Neural cell (in vitro differentiated cells): Measurements from ENCODE around the gene CRHBP. TPM values are rescaled to one million over a fixed set of nuclear protein-coding genes. Genes with fewer than 3 reads are reported as not detected.

Experiments used
- H2AFZ ChIP-seq: fragments of 200-600, 300-800 bp; sonication (generic), shearing (Covaris generic); 2 replicates; pipeline ENCODE4 v1.6.0; 2014; ENCODE audit warnings: low read depth, mild to moderate bottlenecking, antibody characterized with exemption, low read length, moderate library complexity
- H3F3A ChIP-seq: fragments of 200-600 bp; shearing (Covaris generic); 2 replicates; pipeline ENCODE4 v1.6.1; 2016; ENCODE audit warnings: mild to moderate bottlenecking, moderate library complexity, mixed read lengths, antibody characterized with exemption, low read length; ENCODE audit not compliant: insufficient read depth, poor library complexity, severe bottlenecking
- H3K27ac ChIP-seq: fragments of 200-600, 300-800 bp; sonication (generic), shearing (Covaris generic); 2 replicates; pipeline ENCODE4 v1.5.1; 2014; ENCODE audit warnings: mild to moderate bottlenecking, low read length, moderate library complexity
- H3K27me3 ChIP-seq: fragments of 300-800, 200-600 bp; sonication (generic), shearing (Covaris generic); 2 replicates; pipeline ENCODE4 v1.6.0; 2014; ENCODE audit warnings: mild to moderate bottlenecking, low read depth, low read length, moderate library complexity; ENCODE audit not compliant: insufficient read depth
- H3K36me3 ChIP-seq: fragments of 300-800, 200-600 bp; sonication (generic), shearing (Covaris generic); 2 replicates; pipeline ENCODE4 v1.5.1; 2014; ENCODE audit warnings: mild to moderate bottlenecking, antibody characterized with exemption, low read length, moderate library complexity; ENCODE audit not compliant: insufficient read depth
- H3K4me2 ChIP-seq: fragments of 300-800, 200-600 bp; sonication (generic), shearing (Covaris generic); 2 replicates; pipeline ENCODE4 v1.6.0; 2014; ENCODE audit warnings: mild to moderate bottlenecking, low read length
- H3K4me3 ChIP-seq: fragments of 300-800, 200-600 bp; sonication (generic), shearing (Covaris generic); 2 replicates; pipeline ENCODE4 v1.5.1; 2014; ENCODE audit warnings: mild to moderate bottlenecking, low read length, moderate library complexity
- H3K79me2 ChIP-seq: fragments of 200-600 bp; shearing (Covaris generic); replicated peaks from 2 replicates; pipeline ENCODE4 v1.6.0; 2014; ENCODE audit warnings: mild to moderate bottlenecking, low read length, moderate library complexity; ENCODE audit not compliant: insufficient read depth
- H3K9ac ChIP-seq: fragments of 300-800, 200-600 bp; sonication (generic), shearing (Covaris generic); 2 replicates; pipeline ENCODE4 v1.6.1; 2016; ENCODE audit warnings: mild to moderate bottlenecking, low read length, mixed read lengths
- H3K9me2 ChIP-seq: fragments of 200-600 bp; shearing (Covaris generic); 2 replicates; pipeline ENCODE4 v1.6.1; 2016; ENCODE audit warnings: mild to moderate bottlenecking, low read length, mixed read lengths; ENCODE audit not compliant: insufficient read depth
- H3K9me3 ChIP-seq: fragments of 200-600, 300-800 bp; sonication (generic), shearing (Covaris generic); 2 replicates; pipeline ENCODE4 v1.6.1; 2016; ENCODE audit warnings: mild to moderate bottlenecking, mixed run types, low read length, moderate library complexity, mixed read lengths
- H4K20me1 ChIP-seq: fragments of 200-600 bp; shearing (Covaris generic); 2 replicates; pipeline ENCODE4 v1.6.1; 2016; ENCODE audit warnings: mild to moderate bottlenecking, mixed run types; ENCODE audit not compliant: insufficient read depth
- EP300 ChIP-seq: fragments of 450-650 bp; conservative IDR thresholded peaks from 2 replicates; pipeline ENCODE4 v1.6.1; 2014; ENCODE audit warnings: antibody characterized with exemption, mild to moderate bottlenecking, moderate library complexity; ENCODE audit not compliant: poor library complexity, severe bottlenecking
- EZH2 ChIP-seq: fragments of 200-600, 300-800 bp; shearing (Covaris generic), sonication (generic); IDR thresholded peaks from 2 replicates; pipeline ENCODE4 v1.6.1; 2014; ENCODE audit warnings: antibody characterized with exemption, low read length, borderline replicate concordance, mild to moderate bottlenecking; ENCODE audit not compliant: insufficient read depth, poor library complexity, severe bottlenecking
- MXI1 ChIP-seq: fragments of 450-650 bp; conservative IDR thresholded peaks from 2 replicates; pipeline ENCODE4 v1.6.1; 2014; ENCODE audit warnings: antibody characterized with exemption, mild to moderate bottlenecking; ENCODE audit not compliant: poor library complexity, severe bottlenecking
- POLR2AphosphoS5 ChIP-seq: IDR thresholded peaks from 2 replicates; pipeline ENCODE4 v1.6.1; 2012
- RAD21 ChIP-seq: fragments of 450-650 bp; conservative IDR thresholded peaks from 2 replicates; pipeline ENCODE4 v1.6.1; 2014; ENCODE audit warnings: antibody characterized with exemption, mild to moderate bottlenecking, moderate library complexity
- SMC3 ChIP-seq: fragments of 450-650 bp; conservative IDR thresholded peaks from 2 replicates; pipeline ENCODE4 v1.6.1; 2014; ENCODE audit warnings: antibody characterized with exemption, mild to moderate bottlenecking, moderate library complexity; ENCODE audit not compliant: poor library complexity
- TAF1 ChIP-seq: IDR thresholded peaks from 2 replicates; pipeline ENCODE4 v1.6.1; 2012; ENCODE audit warnings: low read depth
- polyA plus RNA-seq: library from polyadenylated mRNA; depleted of rRNA; stranded (reverse); fragments of >200 nt; gene quantifications from 2 replicates; pipeline ENCODE4 v1.2.3, GENCODE V29; 2014
- TF ChIP-seq, protein P1 (sequence below): fragments of 450-650 bp; IDR thresholded peaks from 2 replicates; pipeline ENCODE4 v1.5.1; 2014; ENCODE audit warnings: antibody characterized with exemption, mild to moderate bottlenecking, moderate library complexity; ENCODE audit not compliant: poor library complexity, severe bottlenecking
- TF ChIP-seq, protein P2 (sequence below): IDR thresholded peaks from 2 replicates; pipeline ENCODE4 v1.6.1; 2012; ENCODE audit warnings: borderline replicate concordance

CRHBP gene
- polyA plus RNA-seq, 1 donor from 2014 or later, result not detected

DNA sequence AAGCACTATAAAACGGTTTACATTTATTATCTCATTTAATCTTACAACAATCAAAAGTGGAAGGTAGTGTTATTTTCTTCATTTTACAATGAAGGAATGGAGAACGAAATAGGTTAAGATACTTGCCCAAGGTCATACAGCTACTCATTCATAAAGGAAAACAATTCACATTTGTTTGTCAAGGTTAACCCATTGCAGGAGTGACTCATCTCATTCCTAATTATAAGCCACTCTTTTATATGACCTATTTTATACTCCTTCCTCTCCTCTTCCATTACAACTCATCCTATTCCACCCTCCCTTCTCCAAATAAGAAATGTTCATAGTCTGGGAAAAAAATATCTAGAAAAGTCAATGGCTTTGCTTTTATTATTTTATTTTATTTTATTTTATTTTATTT lies 29.6 kb downstream of the CRHBP start:
- Histone ChIP-seq H3K9ac (no peak overlapping the region), H3K9me2 (no peaks in the 10 kb centered on the region), H3K36me3 (no peaks in the 10 kb centered on the region), H3F3A (no peaks in the 10 kb centered on the region), H3K27me3 (no peaks in the 10 kb centered on the region), H4K20me1 (no peaks in the 10 kb centered on the region), H3K79me2 (no peaks in the 10 kb centered on the region), H3K4me2 (no peak overlapping the region), H3K9me3 (no peaks in the 10 kb centered on the region), H2AFZ (no peak overlapping the region), H3K4me3 (no peak overlapping the region), H3K27ac (no peak overlapping the region)
- no peak for TF ChIP-seq EP300

GRCh38 chr5:76983468-76983867 lies 30.6 kb downstream of the CRHBP start:
- Histone ChIP-seq H2AFZ (no peak overlapping the region), H3K27me3 (no peaks in the 10 kb centered on the region), H3K9me3 (no peaks in the 10 kb centered on the region), H3K79me2 (no peaks in the 10 kb centered on the region), H3K9me2 (no peaks in the 10 kb centered on the region), H3F3A (no peaks in the 10 kb centered on the region), H3K27ac (no peak overlapping the region), H3K9ac (no peak overlapping the region), H3K4me3 (no peak overlapping the region), H3K4me2 (no peak overlapping the region), H3K36me3 (no peaks in the 10 kb centered on the region), H4K20me1 (no peaks in the 10 kb centered on the region)
- TF ChIP-seq, protein P1, sequence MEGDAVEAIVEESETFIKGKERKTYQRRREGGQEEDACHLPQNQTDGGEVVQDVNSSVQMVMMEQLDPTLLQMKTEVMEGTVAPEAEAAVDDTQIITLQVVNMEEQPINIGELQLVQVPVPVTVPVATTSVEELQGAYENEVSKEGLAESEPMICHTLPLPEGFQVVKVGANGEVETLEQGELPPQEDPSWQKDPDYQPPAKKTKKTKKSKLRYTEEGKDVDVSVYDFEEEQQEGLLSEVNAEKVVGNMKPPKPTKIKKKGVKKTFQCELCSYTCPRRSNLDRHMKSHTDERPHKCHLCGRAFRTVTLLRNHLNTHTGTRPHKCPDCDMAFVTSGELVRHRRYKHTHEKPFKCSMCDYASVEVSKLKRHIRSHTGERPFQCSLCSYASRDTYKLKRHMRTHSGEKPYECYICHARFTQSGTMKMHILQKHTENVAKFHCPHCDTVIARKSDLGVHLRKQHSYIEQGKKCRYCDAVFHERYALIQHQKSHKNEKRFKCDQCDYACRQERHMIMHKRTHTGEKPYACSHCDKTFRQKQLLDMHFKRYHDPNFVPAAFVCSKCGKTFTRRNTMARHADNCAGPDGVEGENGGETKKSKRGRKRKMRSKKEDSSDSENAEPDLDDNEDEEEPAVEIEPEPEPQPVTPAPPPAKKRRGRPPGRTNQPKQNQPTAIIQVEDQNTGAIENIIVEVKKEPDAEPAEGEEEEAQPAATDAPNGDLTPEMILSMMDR, result no peak
- no peak for TF ChIP-seq MXI1
- TF ChIP-seq TAF1, result no peak
- TF ChIP-seq POLR2AphosphoS5, result no peak
- TF ChIP-seq RAD21, result no peak
- no peak for TF ChIP-seq EZH2
- TF ChIP-seq, protein P2, sequence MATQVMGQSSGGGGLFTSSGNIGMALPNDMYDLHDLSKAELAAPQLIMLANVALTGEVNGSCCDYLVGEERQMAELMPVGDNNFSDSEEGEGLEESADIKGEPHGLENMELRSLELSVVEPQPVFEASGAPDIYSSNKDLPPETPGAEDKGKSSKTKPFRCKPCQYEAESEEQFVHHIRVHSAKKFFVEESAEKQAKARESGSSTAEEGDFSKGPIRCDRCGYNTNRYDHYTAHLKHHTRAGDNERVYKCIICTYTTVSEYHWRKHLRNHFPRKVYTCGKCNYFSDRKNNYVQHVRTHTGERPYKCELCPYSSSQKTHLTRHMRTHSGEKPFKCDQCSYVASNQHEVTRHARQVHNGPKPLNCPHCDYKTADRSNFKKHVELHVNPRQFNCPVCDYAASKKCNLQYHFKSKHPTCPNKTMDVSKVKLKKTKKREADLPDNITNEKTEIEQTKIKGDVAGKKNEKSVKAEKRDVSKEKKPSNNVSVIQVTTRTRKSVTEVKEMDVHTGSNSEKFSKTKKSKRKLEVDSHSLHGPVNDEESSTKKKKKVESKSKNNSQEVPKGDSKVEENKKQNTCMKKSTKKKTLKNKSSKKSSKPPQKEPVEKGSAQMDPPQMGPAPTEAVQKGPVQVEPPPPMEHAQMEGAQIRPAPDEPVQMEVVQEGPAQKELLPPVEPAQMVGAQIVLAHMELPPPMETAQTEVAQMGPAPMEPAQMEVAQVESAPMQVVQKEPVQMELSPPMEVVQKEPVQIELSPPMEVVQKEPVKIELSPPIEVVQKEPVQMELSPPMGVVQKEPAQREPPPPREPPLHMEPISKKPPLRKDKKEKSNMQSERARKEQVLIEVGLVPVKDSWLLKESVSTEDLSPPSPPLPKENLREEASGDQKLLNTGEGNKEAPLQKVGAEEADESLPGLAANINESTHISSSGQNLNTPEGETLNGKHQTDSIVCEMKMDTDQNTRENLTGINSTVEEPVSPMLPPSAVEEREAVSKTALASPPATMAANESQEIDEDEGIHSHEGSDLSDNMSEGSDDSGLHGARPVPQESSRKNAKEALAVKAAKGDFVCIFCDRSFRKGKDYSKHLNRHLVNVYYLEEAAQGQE, result no peak
- no peak for TF ChIP-seq EP300
- no peak for TF ChIP-seq SMC3
